Airway epithelial cell (primary cell): Measurements from ENCODE around the gene PCDHA7. TPM values are rescaled to one million over a fixed set of nuclear protein-coding genes. Genes with fewer than 3 reads are reported as not detected.

ENCODE experiments used
- total RNA-seq: library from RNA; depleted of rRNA; stranded (reverse); fragments of >200 nt; gene quantifications from 2 replicates; pipeline ENCODE4 v1.2.3, GENCODE V29; 2015

PCDHA7 gene
- total RNA-seq = not detected in 2 replicates

GRCh38 chr5:140833993-140834392 lies at the start of gene PCDHA7:
Gene PCDHA7, plus strand, starts transcription at chr5:140834269. Its CDS starts 115 bp downstream, at chr5:140834384.

GRCh38 chr5:140785905-140786686 lies 48.0 kb upstream of the PCDHA7 start, which contains the start of gene PCDHA1:
Gene PCDHA1, plus strand, starts transcription at chr5:140786140.

GRCh38 chr5:140794595-140795258 lies 39.3 kb upstream of the PCDHA7 start, which contains the start of gene PCDHA2:
Gene PCDHA2, plus strand, starts transcription at chr5:140794852.

GRCh38 chr5:140800816-140801493 lies 33.1 kb upstream of the PCDHA7 start, which contains the start of gene PCDHA3:
Gene PCDHA3, plus strand, starts transcription at chr5:140801057.

GRCh38 chr5:140806834-140807775 lies 27.0 kb upstream of the PCDHA7 start, which contains the start of gene PCDHA4:
Gene PCDHA4, plus strand, starts transcription at chr5:140807068.

GRCh38 chr5:140821375-140822280 lies 12.4 kb upstream of the PCDHA7 start, which contains the start of gene PCDHA5:
Gene PCDHA5, plus strand, starts transcription at chr5:140821613.

GRCh38 chr5:140827704-140828361 lies 6.2 kb upstream of the PCDHA7 start, which contains the start of gene PCDHA6:
Gene PCDHA6, plus strand, starts transcription at chr5:140827960. Its CDS starts 132 bp downstream, at chr5:140828092.

GRCh38 chr5:140840978-140841962 lies 7.2 kb downstream of the PCDHA7 start, which contains the start of gene PCDHA8:
Gene PCDHA8, plus strand, starts transcription at chr5:140841187. Its CDS starts 135 bp downstream, at chr5:140841322.

GRCh38 chr5:140848139-140849102 lies 14.4 kb downstream of the PCDHA7 start, which contains the start of gene PCDHA9:
Gene PCDHA9, plus strand, starts transcription at chr5:140848382. Its CDS starts 114 bp downstream, at chr5:140848496.

GRCh38 chr5:140855772-140856674 lies 22.0 kb downstream of the PCDHA7 start, which contains the start of gene PCDHA10:
Gene PCDHA10, plus strand, starts transcription at chr5:140855897. Its CDS starts 152 bp downstream, at chr5:140856049.

GRCh38 chr5:140868721-140869554 lies 34.9 kb downstream of the PCDHA7 start, which contains the start of gene PCDHA11:
Gene PCDHA11, plus strand, starts transcription at chr5:140868957. Its CDS starts 147 bp downstream, at chr5:140869104.

GRCh38 chr5:140875085-140876065 lies 41.3 kb downstream of the PCDHA7 start, which contains the start of gene PCDHA12:
Gene PCDHA12, plus strand, starts transcription at chr5:140875308. Its CDS starts 165 bp downstream, at chr5:140875473.

GRCh38 chr5:140881889-140882590 lies 48.0 kb downstream of the PCDHA7 start, which contains the start of gene PCDHA13:
Gene PCDHA13, plus strand, starts transcription at chr5:140882124. Its CDS starts 145 bp downstream, at chr5:140882269.

